ENCODE results near the gene PCARE. TPM values are rescaled to one million over a fixed set of nuclear protein-coding genes. Genes with fewer than 3 reads are reported as not detected.

Gene PCARE
- total RNA-seq, 2 donors from 2014 or later, result not detected

- TF ChIP-seq, protein P1, sequence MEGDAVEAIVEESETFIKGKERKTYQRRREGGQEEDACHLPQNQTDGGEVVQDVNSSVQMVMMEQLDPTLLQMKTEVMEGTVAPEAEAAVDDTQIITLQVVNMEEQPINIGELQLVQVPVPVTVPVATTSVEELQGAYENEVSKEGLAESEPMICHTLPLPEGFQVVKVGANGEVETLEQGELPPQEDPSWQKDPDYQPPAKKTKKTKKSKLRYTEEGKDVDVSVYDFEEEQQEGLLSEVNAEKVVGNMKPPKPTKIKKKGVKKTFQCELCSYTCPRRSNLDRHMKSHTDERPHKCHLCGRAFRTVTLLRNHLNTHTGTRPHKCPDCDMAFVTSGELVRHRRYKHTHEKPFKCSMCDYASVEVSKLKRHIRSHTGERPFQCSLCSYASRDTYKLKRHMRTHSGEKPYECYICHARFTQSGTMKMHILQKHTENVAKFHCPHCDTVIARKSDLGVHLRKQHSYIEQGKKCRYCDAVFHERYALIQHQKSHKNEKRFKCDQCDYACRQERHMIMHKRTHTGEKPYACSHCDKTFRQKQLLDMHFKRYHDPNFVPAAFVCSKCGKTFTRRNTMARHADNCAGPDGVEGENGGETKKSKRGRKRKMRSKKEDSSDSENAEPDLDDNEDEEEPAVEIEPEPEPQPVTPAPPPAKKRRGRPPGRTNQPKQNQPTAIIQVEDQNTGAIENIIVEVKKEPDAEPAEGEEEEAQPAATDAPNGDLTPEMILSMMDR (IDR thresholded peaks at IDR 0.05), result no peak
- no peak for DNase-seq
- Histone ChIP-seq H3K27ac (no peak overlapping the region), H3K9me3 (no peaks in the 10 kb centered on the region), H3K4me1 (no peaks in the 10 kb centered on the region), H3K27me3 (no peaks in the 10 kb centered on the region), H3K36me3 (no peaks in the 10 kb centered on the region), H3K9ac (ENCODE audit: low read depth in 2 of 2, low read length in 2 of 2) (no peak overlapping the region), H3K4me3 (no peak overlapping the region)
- intact Hi-C loops (cut with DNase I), result no loop called here
Measured at GRCh38 chr2:29023188-29023587, 51.1 kb downstream of the PCARE start.

DNA sequence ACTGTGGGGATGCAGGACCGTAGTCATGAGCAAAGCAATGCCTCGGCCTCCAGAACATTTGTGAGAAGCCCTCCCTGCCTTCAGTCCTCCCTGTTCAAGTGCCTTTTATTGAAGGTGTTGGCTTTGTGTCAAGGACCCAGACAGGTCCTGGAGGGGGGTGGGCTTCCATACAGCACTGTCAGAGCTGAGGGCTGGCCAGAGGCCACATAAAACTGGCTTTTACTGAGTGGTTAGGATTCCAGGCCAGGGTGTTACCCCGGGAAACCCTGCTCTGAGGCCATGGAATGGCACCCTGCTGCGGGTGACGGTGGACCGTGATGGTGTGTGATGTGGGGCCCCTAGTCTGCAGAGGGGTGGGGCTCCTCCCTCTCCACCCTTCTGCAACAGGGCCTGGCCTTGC, 51.6 kb downstream of the PCARE start:
- Histone ChIP-seq H3K27me3 (no peaks in the 10 kb centered on the region), H3K36me3 (no peaks in the 10 kb centered on the region), H3K9me3 (no peaks in the 10 kb centered on the region), H3K4me3 (no peak overlapping the region), H3K27ac (no peak overlapping the region), H3K4me1 (no peaks in the 10 kb centered on the region), H3K9ac (ENCODE audit: low read depth in 2 of 2, low read length in 2 of 2) (no peak overlapping the region)
- no peak for DNase-seq
- TF ChIP-seq, protein P1 (IDR thresholded peaks at IDR 0.05), result no peak
- intact Hi-C loops (cut with DNase I), result no loop called here

DNA sequence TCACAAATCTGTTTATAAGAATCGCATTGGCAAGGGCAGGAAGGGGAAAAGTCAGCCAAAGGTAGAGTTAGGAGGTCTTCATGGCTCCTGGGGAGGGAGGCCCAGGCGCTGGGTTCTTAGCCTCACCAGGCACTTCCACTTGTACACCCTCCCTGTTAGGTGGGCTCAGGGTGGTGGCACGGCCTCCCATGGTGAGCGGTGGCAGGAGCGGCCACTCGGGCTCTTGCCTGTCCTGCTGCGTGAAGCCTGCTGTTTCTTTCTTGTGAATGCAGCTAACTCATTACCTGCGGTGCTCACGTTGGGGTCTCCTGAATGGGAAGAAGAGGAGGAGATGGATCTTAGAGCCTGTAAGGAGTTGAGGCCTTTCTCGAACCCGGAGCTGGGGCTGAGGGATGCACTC, 52.4 kb downstream of the PCARE start:
- Histone ChIP-seq H3K36me3 (no peaks in the 10 kb centered on the region), H3K9ac (ENCODE audit: low read depth in 2 of 2, low read length in 2 of 2) (no peak overlapping the region), H3K4me3 (no peak overlapping the region), H3K27ac (no peak overlapping the region), H3K9me3 (no peaks in the 10 kb centered on the region), H3K27me3 (no peaks in the 10 kb centered on the region), H3K4me1 (no peaks in the 10 kb centered on the region)
- TF ChIP-seq, protein P1 (IDR thresholded peaks at IDR 0.05), result no peak
- intact Hi-C loops (cut with DNase I), result no loop called here
- DNase-seq, result no peak

DNA sequence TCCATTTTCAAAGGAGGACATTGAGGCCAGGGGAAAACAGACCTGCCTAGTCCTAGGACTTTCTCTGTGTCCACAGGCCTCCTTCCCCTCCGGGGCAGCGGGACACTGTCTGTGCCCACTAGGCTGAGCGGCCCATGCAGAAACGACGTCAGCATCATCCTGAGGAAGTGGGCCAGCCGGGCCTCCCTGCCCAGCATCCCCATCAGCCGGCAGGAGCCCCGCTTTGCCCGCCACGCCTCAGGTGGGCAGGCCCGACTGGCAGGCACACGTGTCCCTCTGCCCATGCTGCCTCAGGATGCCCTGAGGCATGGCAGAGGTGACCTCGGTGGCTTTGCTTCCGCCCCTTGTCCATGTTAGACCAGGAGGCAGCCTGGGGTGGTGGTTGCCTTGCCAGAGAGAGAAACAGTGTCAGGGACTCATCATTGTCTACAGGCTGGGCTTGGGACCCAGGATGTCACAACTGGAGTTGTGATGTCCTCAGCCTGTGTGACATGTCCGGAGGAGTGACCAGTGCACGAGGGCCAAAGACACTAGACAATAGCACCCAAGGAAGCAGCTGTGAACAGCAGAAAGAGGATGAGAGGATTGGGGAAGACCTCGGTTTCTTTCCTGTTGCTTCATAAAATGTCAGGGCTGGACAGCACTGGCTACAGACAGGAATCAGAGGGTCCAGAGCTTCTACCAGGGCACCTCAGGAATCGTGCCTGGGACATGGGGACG, 56.4 kb downstream of the PCARE start:
- TF ChIP-seq, protein P1 (IDR thresholded peaks at IDR 0.05), result no peak
- H3K9ac ChIP-seq (ENCODE audit: low read depth in 2 of 2, low read length in 2 of 2), result no peak overlapping the region
- H3K4me3 ChIP-seq, result no peak overlapping the region
- no peaks in the 10 kb centered on the region for H3K36me3 ChIP-seq
- H3K27ac ChIP-seq, result no peak overlapping the region
- intact Hi-C loops (cut with DNase I), result no loop called here
- H3K27me3 ChIP-seq, result no peaks in the 10 kb centered on the region
- H3K9me3 ChIP-seq, result no peaks in the 10 kb centered on the region
- no peak for DNase-seq
- H3K4me1 ChIP-seq, result no peaks in the 10 kb centered on the region

GRCh38 chr2:29016504-29016903, 57.8 kb downstream of the PCARE start:
- intact Hi-C loops (cut with DNase I), result no loop called here
- Histone ChIP-seq H3K27me3 (no peaks in the 10 kb centered on the region), H3K4me3 (no peak overlapping the region), H3K27ac (no peak overlapping the region), H3K4me1 (no peaks in the 10 kb centered on the region), H3K9ac (ENCODE audit: low read depth in 2 of 2, low read length in 2 of 2) (no peak overlapping the region), H3K36me3 (no peaks in the 10 kb centered on the region), H3K9me3 (no peaks in the 10 kb centered on the region)
- no peak for DNase-seq
- TF ChIP-seq, protein P1 (IDR thresholded peaks at IDR 0.05), result no peak
